Nephron progenitor cell (in vitro differentiated cells): ENCODE data around the gene HTRA3.

ENCODE experiments used
- DNase-seq: peaks from one replicate; pipeline ENCODE4 v3.0.0; 2021
- H3K27ac Mint-ChIP-seq: 2 replicates; pipeline ENCODE4 v1.8.0; 2021; ENCODE audit warnings: mild to moderate bottlenecking, moderate library complexity, mixed read lengths
- H3K27me3 Mint-ChIP-seq: 2 replicates; pipeline ENCODE4 v1.8.0; 2021; ENCODE audit warnings: mild to moderate bottlenecking, low read depth, mixed read lengths; ENCODE audit not compliant: poor library complexity
- H3K36me3 Mint-ChIP-seq: 2 replicates; pipeline ENCODE4 v1.8.0; 2021; ENCODE audit warnings: low read depth, mixed read lengths
- H3K4me1 Mint-ChIP-seq: 2 replicates; pipeline ENCODE4 v1.8.0; 2021; ENCODE audit warnings: mixed read lengths
- H3K4me3 Mint-ChIP-seq: 2 replicates; pipeline ENCODE4 v1.8.0; 2021; ENCODE audit warnings: mild to moderate bottlenecking, moderate library complexity, mixed read lengths
- H3K9me3 Mint-ChIP-seq: 2 replicates; pipeline ENCODE4 v1.8.0; 2021; ENCODE audit warnings: mild to moderate bottlenecking, moderate library complexity, mixed read lengths
- TF ChIP-seq, protein P1 (sequence below): fragments of 200-600 bp; sonication (generic); IDR thresholded peaks from 2 replicates; pipeline ENCODE4 v1.5.0; 2021; ENCODE audit warnings: antibody characterized with exemption

HTRA3 gene

DNA sequence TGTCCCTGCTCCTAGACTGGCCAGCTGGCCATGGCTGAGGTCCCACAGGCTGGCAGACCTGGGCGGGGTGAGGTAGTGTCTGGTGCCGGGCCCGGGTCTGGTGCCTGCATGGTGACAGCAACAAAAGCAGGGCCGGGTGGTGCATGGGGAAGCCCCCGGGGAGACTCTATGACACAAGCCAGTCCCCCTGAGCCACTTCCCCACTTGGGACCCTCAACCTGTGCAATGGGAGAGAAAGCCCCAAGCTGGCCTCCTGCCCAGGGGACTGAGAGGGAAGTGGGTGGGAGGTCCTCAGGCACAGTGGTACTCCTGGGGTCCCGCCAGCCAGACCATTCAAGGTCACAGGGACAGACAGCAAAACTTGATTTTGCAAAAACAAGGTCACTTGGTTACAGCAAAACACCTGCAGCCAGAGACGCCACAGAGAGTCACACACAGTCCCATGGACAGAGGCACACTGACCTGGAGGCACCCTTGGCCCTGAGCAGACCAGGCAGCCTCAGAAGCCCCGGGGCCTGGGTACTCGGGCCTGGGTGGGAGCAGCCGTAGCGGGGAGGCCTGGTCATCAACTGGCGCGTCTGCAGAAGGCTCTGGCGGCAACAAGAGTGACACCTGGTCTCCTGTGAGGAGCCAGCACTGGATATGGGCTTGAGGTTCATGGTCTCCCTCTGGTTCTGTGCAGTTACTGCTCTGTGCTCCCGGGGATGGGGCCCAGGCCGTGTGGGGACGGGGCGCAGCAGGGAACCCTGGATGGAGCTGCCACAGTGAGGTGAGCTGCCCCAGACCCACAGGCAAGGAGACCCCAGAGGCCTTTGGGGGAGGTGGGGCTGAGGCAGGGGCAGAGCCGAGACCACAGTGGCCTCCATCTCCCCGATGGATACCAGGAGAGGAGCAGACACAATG lies 60.6 kb downstream of the HTRA3 start:
- Mint-ChIP-seq H3K36me3 (peaks cover 1% of the 10 kb centered on the region), H3K27ac (no peak overlapping the region), H3K4me1 (no peaks in the 10 kb centered on the region), H3K9me3 (peaks cover 9% of the 10 kb centered on the region), H3K4me3 (no peak overlapping the region), H3K27me3 (peaks cover 16% of the 10 kb centered on the region)
- TF ChIP-seq, protein P1, sequence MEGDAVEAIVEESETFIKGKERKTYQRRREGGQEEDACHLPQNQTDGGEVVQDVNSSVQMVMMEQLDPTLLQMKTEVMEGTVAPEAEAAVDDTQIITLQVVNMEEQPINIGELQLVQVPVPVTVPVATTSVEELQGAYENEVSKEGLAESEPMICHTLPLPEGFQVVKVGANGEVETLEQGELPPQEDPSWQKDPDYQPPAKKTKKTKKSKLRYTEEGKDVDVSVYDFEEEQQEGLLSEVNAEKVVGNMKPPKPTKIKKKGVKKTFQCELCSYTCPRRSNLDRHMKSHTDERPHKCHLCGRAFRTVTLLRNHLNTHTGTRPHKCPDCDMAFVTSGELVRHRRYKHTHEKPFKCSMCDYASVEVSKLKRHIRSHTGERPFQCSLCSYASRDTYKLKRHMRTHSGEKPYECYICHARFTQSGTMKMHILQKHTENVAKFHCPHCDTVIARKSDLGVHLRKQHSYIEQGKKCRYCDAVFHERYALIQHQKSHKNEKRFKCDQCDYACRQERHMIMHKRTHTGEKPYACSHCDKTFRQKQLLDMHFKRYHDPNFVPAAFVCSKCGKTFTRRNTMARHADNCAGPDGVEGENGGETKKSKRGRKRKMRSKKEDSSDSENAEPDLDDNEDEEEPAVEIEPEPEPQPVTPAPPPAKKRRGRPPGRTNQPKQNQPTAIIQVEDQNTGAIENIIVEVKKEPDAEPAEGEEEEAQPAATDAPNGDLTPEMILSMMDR: no peak
- DNase-seq: no peak

DNA sequence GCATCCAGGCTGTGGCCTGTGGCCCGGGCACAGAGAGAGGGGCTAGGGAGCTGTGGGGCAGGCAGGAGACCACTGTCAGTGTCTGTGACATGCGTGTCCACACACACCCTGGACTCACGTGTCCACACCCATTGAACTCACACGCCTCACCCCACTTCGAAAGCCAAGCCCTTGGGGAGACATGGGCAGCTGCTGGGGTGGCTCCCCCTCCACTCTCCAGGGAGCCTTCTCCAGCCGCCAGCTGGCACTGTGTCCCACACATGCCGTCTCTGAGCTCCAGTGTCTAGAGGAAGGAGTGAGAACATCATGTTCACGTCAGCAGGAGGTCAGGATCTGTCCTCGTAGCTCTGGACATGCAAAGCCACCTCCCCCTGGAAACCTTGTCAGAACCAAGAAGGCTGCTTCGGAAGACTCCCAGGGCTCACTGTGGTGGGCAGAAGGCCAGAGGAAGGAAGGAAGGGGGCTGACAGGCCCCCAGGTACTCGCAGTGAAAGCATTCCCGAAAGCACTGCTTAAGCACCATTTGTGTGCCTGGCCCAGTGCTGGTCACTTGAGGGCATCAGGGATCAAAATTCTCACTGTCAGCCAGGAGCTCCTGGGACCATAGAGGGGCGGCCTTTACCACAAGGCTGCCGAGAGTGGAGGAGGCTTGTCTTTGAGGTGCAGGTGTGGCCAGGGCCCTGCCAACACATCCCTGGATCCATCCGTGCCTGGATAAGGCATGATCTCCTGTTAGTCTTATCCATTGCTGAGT lies 61.4 kb downstream of the HTRA3 start:
- Mint-ChIP-seq H3K36me3 (peaks cover 3% of the 10 kb centered on the region), H3K9me3 (peaks cover 18% of the 10 kb centered on the region), H3K27ac (no peak overlapping the region), H3K4me1 (no peaks in the 10 kb centered on the region), H3K27me3 (peaks cover 16% of the 10 kb centered on the region), H3K4me3 (no peak overlapping the region)
- no peak for DNase-seq
- TF ChIP-seq, protein P1: no peak

DNA sequence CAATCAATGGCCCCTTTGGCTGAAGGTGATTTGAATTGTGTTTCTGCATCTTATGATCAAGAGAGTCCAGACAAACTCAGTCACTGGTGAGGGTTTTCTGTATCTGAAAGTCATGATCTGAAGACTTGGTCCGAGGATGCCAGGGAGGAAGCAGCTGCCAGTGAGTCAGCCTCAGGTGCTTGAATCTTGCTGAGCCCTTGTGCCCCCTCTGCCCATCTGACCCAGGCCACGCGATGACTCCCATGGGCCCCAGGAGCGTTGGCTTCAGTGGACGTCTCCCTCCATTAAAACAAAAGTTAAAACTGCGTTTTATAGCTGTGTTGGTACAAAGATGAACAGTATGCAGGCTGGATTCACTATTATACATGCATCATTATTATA lies 62.0 kb downstream of the HTRA3 start:
- H3K4me3 Mint-ChIP-seq: no peak overlapping the region
- TF ChIP-seq, protein P1: no peak
- peaks cover 12% of the 10 kb centered on the region for H3K27me3 Mint-ChIP-seq
- H3K27ac Mint-ChIP-seq: no peak overlapping the region
- DNase-seq: no peak
- H3K4me1 Mint-ChIP-seq: no peaks in the 10 kb centered on the region
- H3K36me3 Mint-ChIP-seq: peaks cover 3% of the 10 kb centered on the region
- H3K9me3 Mint-ChIP-seq: peaks cover 21% of the 10 kb centered on the region

DNA sequence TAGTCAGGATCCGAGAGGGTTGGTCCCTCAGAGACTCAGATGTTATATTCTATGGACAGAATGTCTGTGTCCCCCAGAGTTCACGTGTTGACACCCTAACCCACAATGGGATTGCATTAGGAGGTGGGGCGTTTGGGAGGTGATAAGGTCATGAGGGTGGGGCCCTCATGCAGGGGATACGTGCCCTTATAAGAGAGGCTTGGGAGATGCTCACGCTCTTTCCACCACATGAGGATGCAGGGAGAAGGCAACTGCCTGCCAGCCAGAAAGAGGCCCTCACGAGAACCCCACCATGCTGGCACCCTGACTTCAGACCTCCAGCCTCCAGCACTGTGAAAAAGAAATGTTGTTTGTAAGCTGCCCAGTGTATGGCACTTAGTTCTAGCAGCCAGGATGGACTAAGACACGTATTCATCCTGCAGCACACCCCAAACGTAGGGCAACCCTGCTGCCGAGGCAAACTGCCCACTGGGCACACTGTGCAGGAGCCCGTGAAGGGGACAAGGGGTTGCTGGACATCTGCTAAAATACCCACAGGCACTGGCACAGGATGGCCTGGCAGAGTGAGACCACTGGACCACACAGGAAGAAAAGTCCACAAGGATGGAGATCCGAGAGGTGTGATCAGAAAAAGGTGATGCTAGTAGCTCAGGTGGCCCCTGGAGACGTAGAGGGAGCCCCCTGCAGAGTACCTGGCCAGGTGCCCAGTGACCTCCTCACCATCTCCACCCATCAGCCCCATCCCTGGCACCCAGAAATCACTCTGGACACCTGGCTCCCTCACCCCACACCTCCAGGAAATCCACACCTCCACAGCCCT lies 62.7 kb downstream of the HTRA3 start:
- no peak overlapping the region for H3K4me3 Mint-ChIP-seq
- TF ChIP-seq, protein P1: no peak
- peaks cover 3% of the 10 kb centered on the region for H3K36me3 Mint-ChIP-seq
- peaks cover 12% of the 10 kb centered on the region for H3K27me3 Mint-ChIP-seq
- DNase-seq: no peak
- H3K4me1 Mint-ChIP-seq: no peaks in the 10 kb centered on the region
- H3K27ac Mint-ChIP-seq: no peak overlapping the region
- H3K9me3 Mint-ChIP-seq: peaks cover 20% of the 10 kb centered on the region

DNA sequence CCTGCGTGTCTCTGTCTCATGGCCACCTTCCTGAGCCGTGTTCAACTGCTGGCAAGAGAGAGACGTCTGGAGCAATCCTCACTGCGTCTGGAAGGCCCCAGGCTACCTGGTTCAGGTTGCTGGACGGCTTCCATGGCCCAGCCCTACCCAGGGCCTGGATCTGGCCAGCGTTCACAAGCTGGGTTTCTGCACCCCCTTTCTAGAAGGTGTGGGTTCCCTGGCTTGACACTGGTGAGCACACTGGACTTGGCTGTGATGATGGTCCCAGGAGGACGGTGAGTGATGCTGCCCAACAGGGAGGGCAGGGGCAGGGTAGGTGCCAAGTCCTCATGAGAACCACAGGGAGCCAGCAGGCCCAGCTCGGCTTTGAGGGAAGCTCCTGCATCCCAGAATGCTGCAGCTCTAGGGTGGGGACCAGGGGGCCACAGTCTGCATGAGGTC lies 63.4 kb downstream of the HTRA3 start:
- H3K36me3 Mint-ChIP-seq: peaks cover 3% of the 10 kb centered on the region
- peaks cover 12% of the 10 kb centered on the region for H3K27me3 Mint-ChIP-seq
- DNase-seq: no peak
- TF ChIP-seq, protein P1: no peak
- no peak overlapping the region for H3K4me3 Mint-ChIP-seq
- H3K9me3 Mint-ChIP-seq: peaks cover 20% of the 10 kb centered on the region
- no peak overlapping the region for H3K27ac Mint-ChIP-seq
- H3K4me1 Mint-ChIP-seq: no peaks in the 10 kb centered on the region
